SK-N-MC (cell line): ENCODE results near the gene KCTD5.

Source experiments
- EZH2 ChIP-seq: fragments of 200-600 bp; sonication (generic); IDR thresholded peaks from one replicate; pipeline ENCODE4 v1.6.1; 2017; ENCODE audit warnings: antibody characterized with exemption
- FOXP2 ChIP-seq: optimal IDR thresholded peaks from 2 replicates; pipeline ENCODE3; 2011; ENCODE audit warnings: mild to moderate bottlenecking, moderate library complexity; ENCODE audit not compliant: insufficient read depth; ENCODE audit errors: extremely low read length, control extremely low read depth
- POLR2AphosphoS5 ChIP-seq: IDR thresholded peaks from 2 replicates; pipeline ENCODE4 v1.6.1; 2012; ENCODE audit warnings: mild to moderate bottlenecking, low read depth, low read length, borderline replicate concordance

- TF ChIP-seq POLR2AphosphoS5 (no peak), EZH2 (no peak), FOXP2 (no peak)
Measured at GRCh38 chr16:2743007-2743810, 60.9 kb downstream of the KCTD5 start.
